ENCODE measurements around the gene TMEM192.

- TF ChIP-seq CTCF (IDR thresholded peaks at IDR 0.05; ENCODE audit: low read depth, low read length, poor library complexity, severe bottlenecking) (no peak), EZH2phosphoT487 (IDR thresholded peaks at IDR 0.05; ENCODE audit: borderline replicate concordance, low read length) (no peak)
Measured at GRCh38 chr4:165115301-165115700, 2.6 kb upstream of the TMEM192 start.
